NOMO-1 (cell line): ENCODE results near the gene BRD7.

Experiments
- DNase-seq, 2 experiments: peaks; one replicate each; lab custom pipeline; 2025; ENCODE audit not compliant: unreplicated experiment in 2 of 2; lab: John Stamatoyannopoulos, UW

BRD7 gene

DNA sequence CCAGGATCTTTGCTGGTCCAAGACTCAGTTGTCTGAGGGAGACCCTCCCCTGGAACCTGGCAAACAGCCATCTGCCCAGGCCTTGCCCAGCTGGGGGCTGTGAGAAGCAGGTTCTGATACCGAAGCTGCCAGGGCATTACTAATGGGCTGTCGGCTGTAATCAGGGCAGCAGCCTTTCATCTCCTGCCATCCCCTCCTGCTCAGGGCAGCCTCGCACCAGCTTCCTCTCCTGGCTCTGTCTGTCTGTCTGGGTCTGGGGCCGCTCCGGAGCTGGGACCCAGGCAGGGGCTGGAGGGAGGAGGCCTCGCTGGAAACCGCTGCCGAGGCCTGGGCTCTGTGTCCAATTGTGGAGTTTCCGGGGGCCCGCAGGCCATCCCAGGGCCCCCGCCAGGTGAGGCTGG lies 21.6 kb upstream of the BRD7 start:
- DNase-seq, result no peak

DNA sequence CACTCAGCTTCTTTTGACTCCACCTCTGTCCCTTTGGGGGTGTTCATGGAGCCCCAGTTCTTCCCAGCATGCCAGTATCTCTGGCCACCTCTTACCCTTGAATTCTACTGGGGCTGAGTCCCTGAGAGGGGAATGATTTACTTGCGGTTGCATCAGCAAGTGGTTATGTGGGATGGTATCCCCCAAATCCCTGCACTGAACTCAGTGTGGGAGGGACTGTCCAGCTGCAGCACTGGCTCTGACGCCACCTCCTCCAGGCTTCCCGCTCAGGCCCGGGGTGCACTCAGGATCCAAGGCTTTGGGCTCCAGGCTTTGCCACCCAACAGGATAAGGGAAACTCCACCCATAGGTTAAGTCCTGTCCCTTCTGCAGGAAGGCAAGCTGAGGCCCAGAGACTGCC lies 21.1 kb upstream of the BRD7 start:
- no peak for DNase-seq

DNA sequence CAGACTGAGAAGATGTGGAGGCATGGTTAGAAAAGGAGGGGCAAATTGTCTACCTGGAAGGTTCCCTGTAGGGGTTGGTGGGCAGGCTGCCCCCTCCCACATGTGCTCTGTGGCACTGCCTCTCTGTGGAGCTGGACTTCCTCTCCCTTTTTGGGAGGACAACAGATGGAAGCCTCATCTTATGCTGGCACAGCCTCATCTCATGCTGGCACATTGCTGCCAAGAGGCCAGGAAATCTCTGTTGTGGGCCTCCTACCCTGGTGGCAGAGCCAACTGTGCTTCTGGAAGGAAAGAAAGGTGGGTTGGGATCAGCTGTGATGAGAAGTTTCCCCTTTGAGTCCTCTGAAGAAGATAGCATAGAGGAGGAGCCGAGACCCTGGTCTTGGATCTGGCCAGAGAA lies 19.7 kb upstream of the BRD7 start:
- no peak for DNase-seq

DNA sequence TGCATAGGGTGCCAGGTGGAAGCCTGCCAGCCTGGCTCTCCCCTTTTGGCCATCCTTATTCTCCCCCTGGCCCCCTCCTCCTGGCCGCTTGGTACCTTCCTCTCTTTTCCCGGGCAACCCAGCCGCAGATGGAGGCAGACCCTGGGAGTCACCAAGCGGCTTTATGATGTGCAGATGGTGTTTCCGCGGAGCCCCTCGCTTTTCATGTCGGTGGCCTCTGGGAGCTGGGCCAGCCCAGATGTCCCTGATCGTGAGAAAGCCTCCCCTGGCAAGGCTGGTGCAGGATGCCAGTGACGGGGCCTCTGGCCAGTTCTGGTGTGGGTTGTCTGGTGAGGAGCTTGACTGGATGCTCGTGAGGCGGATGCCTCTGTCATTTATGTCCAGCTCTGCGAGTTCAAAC lies 18.0 kb upstream of the BRD7 start:
- DNase-seq, result no peak

DNA sequence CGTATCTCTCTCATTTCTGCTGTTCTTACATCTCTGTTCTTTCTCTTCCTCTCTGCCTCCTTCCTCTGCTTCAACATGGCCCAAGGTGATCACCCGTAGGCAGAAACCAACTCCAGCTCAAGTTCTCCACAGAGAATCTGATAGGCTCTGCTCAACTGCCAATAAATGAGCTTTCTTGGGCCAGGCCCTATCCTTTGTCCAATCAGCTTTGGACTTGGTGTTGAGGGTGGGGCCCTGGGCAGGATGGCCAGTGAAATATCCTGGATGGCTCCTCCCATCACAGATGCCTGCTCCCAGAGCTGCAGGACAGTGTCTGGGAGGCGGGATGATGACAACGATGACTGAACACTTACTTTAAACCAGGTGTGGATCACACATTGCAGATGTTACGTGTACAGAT lies 17.4 kb upstream of the BRD7 start:
- DNase-seq, result no peak

DNA sequence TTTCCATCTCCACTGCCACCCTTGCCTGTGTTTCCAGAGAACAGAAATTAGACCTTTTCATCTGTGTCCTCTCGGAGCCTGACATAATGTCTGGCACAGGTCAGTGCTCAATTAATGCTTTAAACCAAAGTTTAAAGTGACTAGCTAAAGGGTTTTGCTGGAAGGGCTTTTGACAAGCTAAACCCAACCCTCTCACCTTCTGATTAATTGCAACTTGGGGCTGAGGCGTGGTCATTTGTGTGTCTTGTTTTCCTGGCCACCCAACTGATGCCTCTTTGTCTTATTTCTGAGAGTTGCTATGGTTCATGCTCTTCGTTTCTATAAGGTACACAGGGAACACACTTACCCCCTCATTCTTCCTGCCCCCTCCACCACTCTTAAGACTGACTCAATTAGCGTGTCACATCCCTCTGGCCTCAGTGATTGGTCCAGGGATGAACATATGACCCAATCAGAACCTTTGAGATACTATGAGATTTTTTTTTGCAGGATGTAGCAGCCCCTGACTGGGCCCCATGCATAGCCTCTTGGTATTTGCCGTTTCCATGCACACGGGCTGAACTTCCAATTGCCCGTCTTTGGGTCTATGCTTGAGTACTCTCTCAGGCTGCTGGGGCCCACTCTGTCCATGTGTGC lies 15.8 kb upstream of the BRD7 start:
- no peak for DNase-seq

DNA sequence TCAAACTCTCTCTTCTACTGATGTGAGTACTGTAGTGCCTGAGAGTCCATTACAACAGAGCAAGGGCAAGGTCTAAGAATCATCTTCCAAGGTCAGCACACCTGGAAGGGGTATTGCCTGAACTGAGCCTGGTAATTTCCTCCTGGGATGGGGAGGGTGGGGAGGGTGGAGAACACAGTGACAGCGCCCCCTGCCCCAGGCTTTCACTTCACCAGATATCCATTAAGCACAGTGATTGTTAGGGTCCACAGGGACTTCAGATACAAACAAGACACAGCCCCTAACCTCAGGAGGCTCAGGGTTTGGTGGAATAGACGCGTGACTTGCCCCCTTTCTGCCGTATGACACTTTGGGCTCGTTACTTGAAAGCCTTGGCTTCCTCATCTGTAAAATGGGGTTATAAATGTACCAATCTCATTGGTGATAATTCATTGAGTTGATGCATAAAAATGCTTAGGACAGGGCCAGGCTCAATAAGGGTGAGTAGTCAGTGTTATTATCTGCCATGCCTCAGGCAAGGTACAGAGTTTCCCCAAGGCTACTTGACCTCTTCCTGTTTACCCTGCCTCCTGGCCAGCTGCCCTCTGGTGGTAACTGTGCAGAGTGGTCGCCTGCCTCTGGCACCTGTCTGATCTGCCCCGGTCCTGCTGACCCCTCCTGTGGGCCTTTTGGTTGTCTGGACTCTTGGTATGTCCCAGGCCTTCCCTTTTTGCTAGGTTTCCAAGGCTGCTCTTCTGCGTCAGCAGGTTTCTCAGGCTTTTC lies 13.1 kb upstream of the BRD7 start:
- DNase-seq, result no peak

DNA sequence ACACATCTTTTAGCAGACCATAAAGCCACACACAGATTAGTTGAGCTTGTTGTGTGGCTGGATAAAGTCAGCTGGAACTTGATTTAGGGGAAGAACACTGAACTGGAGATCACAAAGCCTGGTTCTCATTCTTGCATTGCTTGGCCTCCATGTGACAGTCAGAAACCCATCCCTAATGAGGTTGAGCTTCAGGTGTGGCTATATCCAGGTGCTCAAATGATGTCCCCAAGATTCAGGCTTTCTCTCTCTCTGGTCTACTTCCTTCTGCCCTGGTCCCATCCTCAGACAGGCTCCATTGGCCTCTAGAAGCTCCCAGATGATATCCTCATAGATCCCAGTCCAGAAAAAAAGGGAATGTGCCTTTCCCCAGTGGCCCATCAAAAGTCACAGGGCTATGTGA lies 9.6 kb upstream of the BRD7 start:
- no peak for DNase-seq

DNA sequence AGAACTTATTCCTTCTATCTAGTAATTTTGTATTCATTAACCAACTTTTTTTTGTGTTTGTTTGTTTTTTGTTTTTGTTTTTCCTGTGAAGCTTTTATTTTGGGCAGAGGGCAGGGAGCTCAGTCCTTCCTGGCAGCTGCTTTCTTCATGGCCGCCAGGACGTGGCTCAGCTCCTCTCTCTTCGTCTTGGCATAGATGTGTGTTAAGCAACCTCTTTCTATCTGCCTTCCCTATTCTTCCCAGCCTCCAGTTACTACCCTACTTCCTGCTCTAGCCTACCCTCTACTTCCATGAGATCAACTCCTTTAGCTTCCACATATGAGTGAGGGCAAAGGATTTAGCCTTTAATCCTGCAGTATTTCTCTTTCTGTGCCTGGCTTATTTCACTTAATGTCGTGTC lies 8.2 kb upstream of the BRD7 start:
- DNase-seq, result no peak

DNA sequence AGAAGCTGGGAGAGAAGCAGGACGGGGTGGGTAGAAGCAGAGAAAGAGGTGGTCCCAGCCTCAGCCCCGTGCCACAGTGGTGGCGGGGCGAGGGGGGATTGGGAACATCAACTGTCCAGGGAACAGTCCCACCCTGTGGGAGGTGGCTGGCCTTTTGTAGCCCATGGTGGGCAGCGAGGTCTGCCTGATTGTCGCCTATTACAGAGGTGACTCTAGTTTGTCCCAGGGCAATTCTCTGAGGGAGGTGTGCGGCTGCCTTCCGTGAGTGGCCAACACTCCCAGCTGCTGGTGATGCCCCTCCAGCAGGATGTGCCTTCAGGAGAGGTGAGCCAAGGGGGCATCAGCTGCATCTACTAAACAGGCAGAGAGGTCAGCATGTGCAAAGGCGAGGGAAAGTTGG lies 5.0 kb upstream of the BRD7 start:
- DNase-seq, result no peak

DNA sequence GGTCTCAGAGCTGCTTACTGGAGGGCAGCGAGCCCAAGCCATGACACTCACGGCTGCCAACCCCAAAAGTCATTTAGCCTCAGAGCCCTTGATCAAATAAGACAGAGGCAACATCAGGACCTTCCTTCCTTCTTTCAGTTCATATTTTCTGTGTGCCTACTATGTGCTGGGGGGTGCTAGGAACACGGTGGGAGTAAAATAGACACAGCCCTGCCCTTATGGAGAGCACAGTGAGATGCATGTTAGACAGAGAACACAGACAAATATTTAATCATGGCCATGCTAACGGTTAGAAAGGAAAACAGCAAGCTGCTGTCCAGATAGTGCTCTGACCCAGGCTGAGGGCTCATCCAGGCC lies 4.5 kb upstream of the BRD7 start:
- DNase-seq, result no peak

DNA sequence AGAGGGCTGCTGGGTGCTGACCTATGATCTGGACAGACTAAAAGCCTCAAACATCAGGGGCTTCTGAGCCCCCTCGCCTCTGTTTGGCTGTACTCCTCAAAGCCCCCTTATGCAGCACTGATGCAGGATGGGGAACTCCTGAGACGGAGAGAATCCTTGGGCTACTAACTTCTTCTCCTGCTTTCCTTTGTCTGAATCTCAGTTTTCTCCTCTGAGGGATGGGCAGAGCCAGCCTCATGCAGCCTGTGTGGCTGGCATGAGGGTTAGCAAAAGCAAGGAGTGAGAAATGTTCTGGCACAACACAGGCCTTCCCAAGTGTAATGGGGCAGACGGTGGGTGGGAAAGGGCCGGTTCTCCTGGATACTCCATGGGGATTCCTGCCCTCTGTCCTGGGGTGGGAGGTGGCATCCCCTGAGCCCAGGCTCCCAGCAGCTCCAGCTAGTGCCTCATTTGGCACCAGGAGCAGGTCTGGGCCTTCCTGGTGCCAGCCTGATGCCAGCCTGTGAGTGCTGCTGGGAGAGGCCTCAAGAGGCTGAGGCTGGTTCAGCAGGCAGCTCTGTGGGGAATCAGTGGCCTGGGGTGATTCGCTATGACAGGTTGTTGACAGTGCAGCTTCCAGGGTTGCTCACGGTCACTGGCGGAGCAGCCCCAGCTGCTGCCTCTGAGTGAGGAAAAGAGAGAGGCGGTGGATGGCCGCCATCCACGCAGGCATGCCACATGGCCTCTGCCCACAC lies 4.0 kb upstream of the BRD7 start:
- no peak for DNase-seq

DNA sequence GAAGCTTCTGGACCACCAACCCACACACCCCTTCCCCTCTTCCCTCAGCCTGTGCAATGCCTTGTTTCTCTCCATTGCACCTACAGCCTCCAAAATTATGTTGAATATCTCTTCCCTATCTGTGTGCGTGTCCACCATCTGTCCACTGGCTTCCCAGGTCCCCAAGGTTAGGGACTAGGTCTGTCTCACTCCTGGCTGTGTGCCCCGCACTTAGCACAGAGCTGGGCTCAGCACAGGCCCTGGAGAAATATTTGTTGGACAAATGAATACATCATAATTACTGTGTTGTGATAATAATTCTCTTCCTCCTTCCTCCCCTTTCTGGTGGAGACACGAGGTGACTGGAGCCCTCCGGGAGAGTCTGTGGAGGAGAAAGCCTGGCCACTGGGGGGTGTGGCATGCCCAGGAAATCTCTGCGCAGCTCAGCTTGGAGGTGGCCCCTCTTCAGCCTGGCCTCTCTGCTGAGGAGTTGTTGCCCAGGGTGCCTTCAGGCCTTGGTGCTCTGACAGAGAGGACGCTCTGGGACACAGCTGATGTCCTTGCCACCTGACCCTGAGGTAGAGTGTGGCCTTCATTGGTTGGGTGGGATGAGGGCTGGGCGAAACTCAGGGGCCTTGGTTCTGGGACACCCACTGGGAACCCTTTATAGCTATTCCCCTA lies 3.3 kb upstream of the BRD7 start:
- DNase-seq, result no peak

DNA sequence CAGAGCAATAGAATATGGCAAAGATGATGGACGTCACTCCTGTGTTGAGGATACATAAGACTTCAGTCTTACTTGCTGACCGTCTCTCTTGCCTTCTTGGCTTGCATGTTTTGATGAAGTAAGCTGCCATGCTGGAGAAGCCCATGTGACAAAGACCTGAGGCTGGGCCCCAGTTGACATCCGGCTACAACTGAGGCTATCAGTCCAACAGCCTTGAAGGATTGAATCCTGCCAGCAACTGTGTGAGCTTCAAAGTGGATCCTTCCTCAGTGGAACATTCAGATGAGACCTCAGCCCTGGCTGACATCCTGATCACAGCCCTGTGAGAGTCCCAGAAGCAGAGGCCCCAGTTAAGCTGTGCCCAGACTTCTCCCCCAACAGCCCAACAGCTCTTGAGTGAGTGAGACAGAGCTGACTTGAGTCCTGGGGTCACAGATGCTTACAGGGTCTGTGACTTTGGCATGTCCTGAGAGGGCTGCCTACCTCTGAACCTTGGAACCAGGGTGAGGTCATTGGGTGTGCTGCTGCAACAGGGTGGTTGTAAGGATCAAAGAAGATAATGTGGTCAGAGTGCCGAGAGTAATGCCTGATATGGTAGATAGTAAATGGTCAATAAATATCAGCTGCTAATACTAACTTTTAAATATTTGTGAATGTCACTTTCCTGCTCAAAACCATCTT lies 2.4 kb upstream of the BRD7 start:
- DNase-seq, result no peak

DNA sequence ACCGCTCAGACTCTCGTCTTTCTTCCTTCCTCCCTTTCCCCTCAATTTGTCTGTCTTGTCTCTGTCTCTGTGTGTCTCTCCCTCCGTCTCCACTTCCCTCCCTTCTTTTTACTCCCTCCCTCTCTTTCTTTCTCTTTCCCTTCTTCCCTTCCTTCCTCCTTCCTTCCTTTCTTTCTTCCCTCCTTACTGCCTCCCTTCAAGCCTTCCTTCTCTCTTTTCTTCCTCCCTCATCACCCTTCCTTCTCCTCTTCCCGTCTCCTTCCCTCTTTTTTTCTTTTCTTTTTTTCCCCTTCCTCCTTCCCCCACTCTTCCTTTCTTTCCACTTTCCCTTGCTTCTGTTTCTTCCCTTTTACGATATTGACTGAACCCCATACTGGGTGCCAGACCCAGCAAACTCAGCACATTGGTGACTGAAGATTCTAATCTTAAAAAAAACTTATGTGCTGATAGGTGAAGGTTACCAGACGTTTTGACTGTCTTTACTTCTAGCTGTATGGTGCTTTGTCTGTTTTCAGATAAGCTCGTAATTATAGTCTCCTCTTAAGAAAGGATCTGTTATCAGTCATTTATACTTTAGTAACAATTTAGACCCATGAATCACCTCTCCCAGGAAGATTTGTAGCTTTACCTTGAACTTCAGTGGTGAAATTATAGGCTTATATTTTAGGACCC lies 481 bp upstream of the BRD7 start:
- DNase-seq, result no peak

DNA sequence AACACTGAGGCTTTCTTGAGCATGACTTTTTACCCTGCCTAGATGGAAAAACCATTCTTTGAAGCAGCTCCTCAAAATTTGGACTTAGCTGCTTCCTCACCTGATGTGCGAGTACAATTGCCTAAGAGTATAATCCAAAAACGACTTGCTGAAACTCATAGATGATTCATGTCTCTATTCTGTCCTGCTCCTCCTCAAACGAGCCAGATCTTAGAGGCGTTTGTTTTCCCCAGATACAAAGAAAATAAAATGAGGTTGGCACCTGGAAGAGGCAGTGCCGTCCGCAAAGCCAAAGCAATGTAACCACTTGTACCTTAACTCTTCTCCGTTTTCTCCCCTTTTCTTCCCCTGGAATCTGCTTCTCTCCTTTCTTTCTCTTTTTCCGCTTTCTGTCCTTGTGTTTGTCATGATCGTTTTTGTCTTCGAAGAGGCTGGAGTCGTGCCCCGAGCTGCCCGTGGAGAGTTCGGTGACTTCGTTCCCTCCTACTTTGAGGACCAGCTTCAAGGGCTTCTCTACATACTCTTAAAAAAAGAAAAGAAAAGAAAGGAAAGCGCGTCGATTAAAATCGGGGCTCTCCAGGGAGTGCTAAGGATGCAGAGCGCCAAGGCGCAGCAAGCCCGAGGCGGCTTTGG lies 895 bp downstream of the BRD7 start:
- no peak for DNase-seq

DNA sequence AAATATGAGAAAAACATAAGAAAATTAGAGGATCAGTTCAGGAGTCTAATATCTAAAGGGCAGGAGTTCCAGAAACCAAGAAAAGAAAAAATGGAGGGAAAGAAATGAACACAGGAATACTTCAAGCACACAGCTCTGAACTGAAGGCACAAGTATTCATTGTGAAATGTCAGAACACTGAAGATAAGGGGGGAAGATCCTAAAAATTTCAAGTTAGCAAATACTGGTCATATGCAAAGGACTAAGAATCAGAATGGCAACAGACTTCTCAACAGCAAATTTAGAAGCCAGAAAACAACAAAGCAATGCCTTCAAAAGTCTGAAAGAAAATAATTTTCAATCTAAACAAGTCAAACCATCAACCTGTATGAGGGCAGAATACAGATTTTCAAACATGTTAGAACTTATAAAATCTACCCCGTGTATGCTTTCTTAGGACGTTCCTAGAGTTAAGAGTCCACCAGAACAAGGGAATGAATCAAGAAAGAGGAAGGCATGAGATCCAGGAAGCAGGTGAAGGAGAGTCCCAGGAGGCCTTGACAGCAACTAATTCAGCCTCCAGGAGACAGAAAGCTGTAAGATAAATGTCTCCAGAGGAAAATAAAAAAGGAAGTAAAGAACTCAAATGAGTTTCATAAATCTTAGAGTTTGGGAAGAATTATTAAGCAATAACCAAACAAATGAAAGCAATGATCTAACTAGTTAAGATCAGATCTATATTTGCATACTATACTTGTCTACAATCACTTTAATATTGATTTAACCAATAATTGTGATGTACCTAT lies 2.8 kb downstream of the BRD7 start:
- DNase-seq, result peak in 1 of 2 experiments; percentile 73

DNA sequence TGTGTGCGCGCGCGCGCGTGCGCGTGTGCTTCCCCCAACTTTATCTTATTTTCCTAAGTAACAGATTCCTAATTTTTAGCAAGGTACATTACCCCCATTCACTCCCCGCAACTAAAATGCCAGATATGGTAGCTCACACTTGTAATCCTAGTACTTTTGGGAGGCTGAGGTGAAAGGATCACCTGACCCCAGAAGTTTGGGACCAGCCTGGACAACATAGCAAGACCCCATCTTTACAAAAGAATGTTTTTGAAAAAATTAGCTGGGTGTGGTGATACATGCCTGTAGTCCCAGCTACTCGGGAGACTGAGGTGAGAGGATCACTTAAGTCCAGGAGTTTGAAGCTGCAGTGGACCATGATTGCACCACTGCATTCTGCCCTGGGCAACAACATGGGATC lies 5.1 kb downstream of the BRD7 start:
- DNase-seq, result no peak

DNA sequence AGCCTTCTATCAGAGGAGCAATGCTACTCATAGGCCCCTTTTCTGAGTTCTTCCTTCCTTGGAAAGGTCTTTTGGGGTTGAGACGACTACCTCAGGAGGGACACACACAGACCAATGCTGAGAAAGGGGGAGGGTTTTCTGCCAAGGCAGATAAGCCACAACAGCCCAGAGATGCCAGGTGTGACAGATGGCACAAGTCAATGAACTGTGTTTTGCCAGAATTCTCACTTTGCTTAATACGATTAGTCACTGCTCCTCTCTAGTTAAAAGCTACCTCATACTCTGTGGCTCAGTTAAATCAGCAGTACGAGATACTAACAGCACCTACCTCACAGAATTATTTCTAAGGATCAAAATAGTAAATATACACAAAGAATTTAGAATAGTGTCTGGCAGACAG lies 8.0 kb downstream of the BRD7 start:
- DNase-seq, result no peak
